Heart left ventricle (tissue), 16 donors: ENCODE measurements around the gene GZMB. TPM values are rescaled to one million over a fixed set of nuclear protein-coding genes. Genes with fewer than 3 reads are reported as not detected.

Experiments used
- ATAC-seq, 4 donors: fragments of 200-7000 bp; cut with Tn5 transposase; one replicate each; pipeline ENCODE4 v1.9.1; 2020 to 2022; ENCODE audit warnings: moderate library complexity in 4 of 4, mild to moderate bottlenecking in 3 of 4, moderate number of reproducible peaks in 1 of 4
- DNase-seq, 5 donors: peaks; one replicate each; pipeline ENCODE4 v3.0.0-alpha.2; 2020
- H3K27ac ChIP-seq, 12 donors: fragments of 200-600 bp; sonication (generic) in 4 of 12; one replicate each; pipeline versions ENCODE4 v1.5.0 to v1.8.0; 2016 to 2022; ENCODE audit warnings: mild to moderate bottlenecking in 2 of 12
- H3K27me3 ChIP-seq, 9 donors: fragments of 200-600 bp; sonication (generic) in 2 of 9; one replicate each; pipeline versions ENCODE4 v1.5.1 to v1.8.0; 2016 to 2022; ENCODE audit warnings: mild to moderate bottlenecking in 3 of 9
- H3K36me3 ChIP-seq, 9 donors: fragments of 200-600 bp; sonication (generic) in 2 of 9; one replicate each; pipeline versions ENCODE4 v1.5.0 to v1.8.0; 2018 to 2022; ENCODE audit warnings: mild to moderate bottlenecking in 2 of 9
- H3K4me1 ChIP-seq, 12 donors: fragments of 200-600 bp; sonication (generic) in 4 of 12; one replicate each; pipeline versions ENCODE4 v1.5.0 to v1.8.0; 2016 to 2022; ENCODE audit warnings: mild to moderate bottlenecking in 3 of 12
- H3K4me3 ChIP-seq, 12 donors: fragments of 200-600 bp; sonication (generic) in 4 of 12; one replicate each; pipeline versions ENCODE4 v1.5.0 to v1.8.0; 2017 to 2022; ENCODE audit warnings: mild to moderate bottlenecking in 9 of 12, moderate library complexity in 4 of 12
- H3K9me3 ChIP-seq, 12 donors: fragments of 200-600 bp; sonication (generic) in 4 of 12; one replicate each; pipeline versions ENCODE4 v1.5.0 to v1.8.0; 2016 to 2022; ENCODE audit warnings: mild to moderate bottlenecking in 1 of 12
- CTCF ChIP-seq, 12 donors: fragments of 200-600 bp; sonication (generic) in 4 of 12; IDR thresholded peaks; one replicate each; pipeline versions ENCODE4 v1.5.0 to v1.8.0; 2018 to 2022; ENCODE audit warnings: antibody characterized with exemption in 12 of 12, mild to moderate bottlenecking in 5 of 12
- POLR2A ChIP-seq, 2 donors: fragments of 450-650 bp; IDR thresholded peaks; one replicate each; pipeline ENCODE4 v1.6.1; 2017; ENCODE audit warnings: antibody characterized with exemption in 2 of 2, mild to moderate bottlenecking in 2 of 2, moderate library complexity in 2 of 2
- WGBS, 4 donors: extraction: QIAGEN DNeasy Blood & Tissue Kit in 2 of 4; methylation state at CpG; one replicate each; pipeline versions ENCODE4 v1.1.5 to v1.1.7; 2013 to 2018; 5-methylcytosine and 5-hydroxymethylcytosine counted together
- intact Hi-C, 10 donors: fragments of 100-400 bp; cut with DNase I; formaldehyde crosslinking; loops; one replicate each; pipeline versions ENCODE4 v1.11.1 to v1.14.2; 2022
- polyA plus RNA-seq, 2 donors: library from polyadenylated mRNA; stranded (reverse); fragments of 200-250 nt; gene quantifications; one replicate each; pipeline ENCODE4 v1.2.3, GENCODE V29; 2013
- total RNA-seq, 9 donors: library from RNA; depleted of rRNA in 2 of 9; stranded (reverse); fragments of >200 nt in 2 of 9; fragmentation: NEBNext Ultra II Directional in 3 of 9; extraction: Animal tissue kit (Norgen Biotek cat#: 25700) in 3 of 9; gene quantifications; one replicate each; pipeline versions ENCODE4 v1.1.0 to v1.2.4, GENCODE V29; 2016 to 2023
- donor health status: ischemic (EF 13 %, LVEDD 7.1; RV severe dilation, severe dysfunction).
- donor health status: healthy with polysubstance abuse.
- donor health status: DM: no; HTN: yes; CAD: no.
- donor health status: DM: no; HTN: no; CAD: no.
- donor health status: ischemic (EF 25% LVEDD 6.9; RV normal size, moderate dysfunction).
- donor health status: ischemic (EF 25% LVEDD 5.7; RV mildly dilated, moderate dysfunction).
- donor health status: healthy.
- donor health status: DM: yes; HTN: yes; CAD: no.
- donor health status: ischemic (EF 35%, LVEDD 5.7; RV mildly dilated, moderate dysfunction).
- donor health status: nonischemic (EF 11% LVEDD 7.7; RV severe dilation, severe dysfunction).
- donor health status: DM: yes; HTN: yes; CAD: no.
- donor health status: PGD.
- donor health status: ischemic (EF 29% LVEDD 5.4; RV normal size, mild dysfunction).
- donor health status: nonischemic (EF 23%, LVEDD 6.1; RV moderate dilation, normal function).

Gene GZMB
- total and polyA plus RNA-seq, 11 donors, result 0.32 to 18.8 (median 1.3) TPM; not detected in 2

GRCh38 chr14:24629521-24629920, 4.5 kb downstream of the GZMB start:
- intact Hi-C loops, result no loop called here
- no peak overlapping the region for H3K27ac ChIP-seq
- H3K4me1 ChIP-seq, result no peaks in the 10 kb centered on the region
- TF ChIP-seq POLR2A (IDR thresholded peaks at IDR 0.05) (no peak), CTCF (IDR thresholded peaks at IDR 0.05) (no peak)
- DNase-seq (no peak), ATAC-seq (no peak)
- no peaks in the 10 kb centered on the region for H3K36me3 ChIP-seq
- H3K4me3 ChIP-seq, result no peak overlapping the region
- WGBS, 4 donors, result 73 to 86% (median 84%) methylated on average over 6 of the region's 6 CpGs
- H3K9me3 ChIP-seq, result no peaks in the 10 kb centered on the region
- H3K27me3 ChIP-seq, result peaks cover 0 to 3% (median 0%) of the 10 kb centered on the region in 9 donors

GRCh38 chr14:24613747-24614146, 20.2 kb downstream of the GZMB start:
- H3K9me3 ChIP-seq, result peaks cover 0 to 7% (median 0%) of the 10 kb centered on the region in 12 donors
- H3K4me1 ChIP-seq, result no peaks in the 10 kb centered on the region
- DNase-seq (no peak), ATAC-seq (no peak)
- H3K36me3 ChIP-seq, result no peaks in the 10 kb centered on the region
- WGBS, 4 donors, result 82 to 95% (median 85%) methylated on average over 2 of the region's 2 CpGs
- TF ChIP-seq CTCF (IDR thresholded peaks at IDR 0.05) (no peak), POLR2A (IDR thresholded peaks at IDR 0.05) (no peak)
- no peak overlapping the region for H3K4me3 ChIP-seq
- H3K27ac ChIP-seq, result no peak overlapping the region
- H3K27me3 ChIP-seq, result peaks cover 0 to 8% (median 0%) of the 10 kb centered on the region in 9 donors
- intact Hi-C loops, result no loop called here

- Histone ChIP-seq H3K36me3 (no peaks in the 10 kb centered on the region), H3K4me3 (no peak overlapping the region), H3K4me1 (no peaks in the 10 kb centered on the region), H3K27me3 (peaks cover 0 to 8% (median 0%) of the 10 kb centered on the region in 9 donors), H3K27ac (no peak overlapping the region), H3K9me3 (peaks cover 0 to 2% (median 0%) of the 10 kb centered on the region in 12 donors)
- ATAC-seq, result no peak
- TF ChIP-seq CTCF (IDR thresholded peaks at IDR 0.05) (no peak), POLR2A (IDR thresholded peaks at IDR 0.05) (no peak)
- no peak for DNase-seq
- 16 to 56% (median 52%) methylated on average over 1 of the region's 1 CpG for WGBS, 4 donors
- intact Hi-C loops, result no loop called here
These were observed 20.7 kb downstream of the GZMB start for GRCh38 chr14:24613241-24613640.

- Histone ChIP-seq H3K36me3 (no peaks in the 10 kb centered on the region), H3K4me1 (no peaks in the 10 kb centered on the region), H3K27me3 (peaks cover 0 to 8% (median 0%) of the 10 kb centered on the region in 9 donors), H3K9me3 (no peaks in the 10 kb centered on the region), H3K27ac (no peak overlapping the region), H3K4me3 (no peak overlapping the region)
- TF ChIP-seq CTCF (IDR thresholded peaks at IDR 0.05) (no peak), POLR2A (IDR thresholded peaks at IDR 0.05) (no peak)
- ATAC-seq, result no peak
- DNase-seq, result no peak
- intact Hi-C loops, result no loop called here
These were observed 21.8 kb downstream of the GZMB start for GRCh38 chr14:24612196-24612595.
